Fibroblast of the conjunctiva (primary cell): ENCODE data around the gene ZAP70.

ENCODE experiments used
- DNase-seq: peaks from one replicate; pipeline ENCODE4 v3.0.0-alpha.2; 2010; ENCODE audit warnings: low read depth

ZAP70 gene

DNA sequence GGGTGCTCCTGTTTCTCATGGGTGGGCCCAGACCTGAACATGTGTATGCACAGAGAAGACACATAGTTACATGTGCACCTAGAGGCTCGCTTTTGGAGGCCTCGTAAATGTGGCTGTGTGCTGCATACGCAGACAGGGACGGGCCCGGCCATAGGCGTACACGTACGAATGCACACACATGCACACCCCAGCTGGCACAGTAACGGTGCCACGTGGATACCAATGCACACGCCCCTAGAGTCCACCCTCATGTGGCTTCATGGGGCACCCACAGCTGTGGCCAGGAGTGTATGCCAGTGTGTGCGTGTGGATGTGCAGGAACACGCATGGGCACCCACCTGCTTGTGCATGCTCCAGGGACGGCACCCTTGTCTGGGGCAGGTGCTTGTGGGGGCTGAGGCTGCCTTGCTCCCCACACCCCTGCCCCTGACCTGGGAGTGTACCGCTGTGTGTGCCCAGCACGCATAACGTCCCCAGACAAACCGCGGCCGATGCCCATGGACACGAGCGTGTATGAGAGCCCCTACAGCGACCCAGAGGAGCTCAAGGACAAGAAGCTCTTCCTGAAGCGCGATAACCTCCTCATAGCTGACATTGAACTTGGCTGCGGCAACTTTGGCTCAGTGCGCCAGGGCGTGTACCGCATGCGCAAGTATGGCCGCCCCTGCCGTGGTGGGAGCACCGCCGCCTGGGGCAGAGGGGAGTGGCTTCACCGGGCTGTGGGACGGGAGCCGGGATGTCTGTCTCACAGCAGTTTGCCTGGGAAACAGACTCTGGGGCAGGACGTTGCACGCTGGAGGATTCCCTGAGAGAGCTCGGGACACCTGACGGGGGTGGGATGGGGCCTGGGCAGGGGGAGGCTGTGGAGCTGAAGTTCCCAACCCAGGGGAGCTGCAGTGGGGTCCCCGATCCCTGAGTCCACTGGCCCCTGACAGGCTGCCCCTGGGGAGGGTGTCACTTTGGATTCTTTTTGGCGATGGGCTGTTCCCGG lies 21.0 kb downstream of the ZAP70 start:
- no peak for DNase-seq

DNA sequence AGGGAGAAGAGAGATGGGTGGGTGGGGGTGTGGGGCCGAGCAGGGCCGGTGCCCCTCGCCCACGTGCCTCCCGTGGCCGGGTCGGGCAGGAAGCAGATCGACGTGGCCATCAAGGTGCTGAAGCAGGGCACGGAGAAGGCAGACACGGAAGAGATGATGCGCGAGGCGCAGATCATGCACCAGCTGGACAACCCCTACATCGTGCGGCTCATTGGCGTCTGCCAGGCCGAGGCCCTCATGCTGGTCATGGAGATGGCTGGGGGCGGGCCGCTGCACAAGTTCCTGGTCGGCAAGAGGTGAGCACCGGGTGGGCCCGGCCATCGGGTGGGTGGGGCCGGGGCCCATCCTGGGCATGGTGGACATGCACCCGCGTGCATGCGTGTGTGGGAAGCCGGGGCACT lies 21.8 kb downstream of the ZAP70 start:
- DNase-seq, result no peak

DNA sequence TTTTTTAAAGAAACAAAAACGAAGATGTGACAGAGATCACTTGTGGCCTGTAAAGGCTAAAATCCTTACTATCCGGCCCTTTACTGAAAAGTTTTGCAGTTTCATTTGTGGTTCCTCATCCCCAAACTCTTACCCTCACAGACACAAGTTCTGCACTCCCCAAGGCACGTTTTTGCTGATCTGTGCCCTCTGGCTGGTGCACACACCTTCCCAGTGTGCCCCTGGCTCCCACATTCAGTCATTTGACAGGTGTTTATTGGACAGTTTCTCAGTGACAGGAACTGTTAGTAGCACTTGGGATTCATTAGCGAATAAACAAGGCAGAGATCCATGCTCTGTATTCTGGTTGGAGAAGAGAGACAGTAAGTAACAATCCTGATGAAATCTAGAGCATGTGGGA lies 22.8 kb downstream of the ZAP70 start:
- no peak for DNase-seq

GRCh38 chr2:97736608-97737330 lies 23.4 kb downstream of the ZAP70 start:
- DNase-seq, result no peak

DNA sequence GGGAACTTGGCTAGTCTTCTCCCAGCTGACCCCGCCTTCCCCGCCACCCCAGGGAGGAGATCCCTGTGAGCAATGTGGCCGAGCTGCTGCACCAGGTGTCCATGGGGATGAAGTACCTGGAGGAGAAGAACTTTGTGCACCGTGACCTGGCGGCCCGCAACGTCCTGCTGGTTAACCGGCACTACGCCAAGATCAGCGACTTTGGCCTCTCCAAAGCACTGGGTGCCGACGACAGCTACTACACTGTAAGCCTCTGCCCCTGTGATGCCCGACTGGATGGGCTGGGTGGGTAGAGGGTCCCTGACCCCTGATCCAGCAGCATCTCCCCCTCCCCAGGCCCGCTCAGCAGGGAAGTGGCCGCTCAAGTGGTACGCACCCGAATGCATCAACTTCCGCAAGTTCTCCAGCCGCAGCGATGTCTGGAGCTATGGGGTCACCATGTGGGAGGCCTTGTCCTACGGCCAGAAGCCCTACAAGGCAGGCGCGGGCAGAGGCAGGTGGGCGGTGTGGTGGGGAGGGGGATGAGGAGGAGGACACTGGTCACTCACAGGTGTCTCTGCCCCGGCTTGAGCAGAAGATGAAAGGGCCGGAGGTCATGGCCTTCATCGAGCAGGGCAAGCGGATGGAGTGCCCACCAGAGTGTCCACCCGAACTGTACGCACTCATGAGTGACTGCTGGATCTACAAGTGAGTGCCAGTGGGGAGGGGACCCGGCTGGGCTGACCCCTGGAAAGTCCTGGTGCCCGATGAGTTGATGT lies 24.2 kb downstream of the ZAP70 start:
- DNase-seq, result no peak

DNA sequence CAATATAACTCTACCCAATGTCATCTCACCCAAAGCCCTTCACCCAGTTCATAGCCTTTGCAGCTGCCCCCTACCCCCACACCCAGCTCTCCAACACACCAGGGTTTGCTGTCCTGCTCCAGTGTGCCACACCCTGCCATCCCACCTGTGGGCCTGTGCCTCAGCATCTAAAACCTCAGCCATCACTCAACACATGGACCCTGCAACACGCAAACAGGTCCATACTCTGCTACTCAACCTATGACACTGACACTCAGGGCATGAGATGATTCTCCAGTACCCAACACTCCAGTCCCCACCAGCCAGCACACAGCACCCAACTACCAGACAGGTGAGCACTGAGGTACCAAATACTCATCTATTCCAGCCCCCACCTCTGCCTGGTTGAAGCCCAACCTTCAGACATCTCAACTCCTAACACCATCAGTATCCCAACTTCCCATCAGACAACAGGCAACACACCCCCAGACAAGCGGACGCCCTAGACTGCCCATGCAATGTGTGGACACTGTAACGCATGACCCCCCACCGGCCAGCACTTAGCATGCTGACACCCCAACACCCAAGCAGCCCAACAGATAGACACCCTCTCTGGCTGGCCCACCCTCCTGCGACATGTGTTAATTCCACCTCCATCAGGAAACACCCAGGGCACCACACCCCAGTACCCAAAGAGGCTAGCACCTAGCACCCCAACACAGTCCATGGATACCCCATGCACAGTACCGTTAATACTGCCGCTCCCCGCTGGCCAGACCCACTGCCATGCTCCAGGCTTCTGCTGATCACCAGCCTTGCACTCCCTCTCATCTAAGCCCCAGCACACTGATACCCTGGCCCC lies 25.0 kb downstream of the ZAP70 start:
- DNase-seq, result no peak

GRCh38 chr2:97739020-97739892 lies 25.9 kb downstream of the ZAP70 start:
- no peak for DNase-seq

- no peak for DNase-seq
Measured at GRCh38 chr2:97739893-97740245, 26.5 kb downstream of the ZAP70 start.

- no peak for DNase-seq
Measured at GRCh38 chr2:97740590-97741182, 27.3 kb downstream of the ZAP70 start.

GRCh38 chr2:97741251-97741650 lies 27.9 kb downstream of the ZAP70 start:
- no peak for DNase-seq

DNA sequence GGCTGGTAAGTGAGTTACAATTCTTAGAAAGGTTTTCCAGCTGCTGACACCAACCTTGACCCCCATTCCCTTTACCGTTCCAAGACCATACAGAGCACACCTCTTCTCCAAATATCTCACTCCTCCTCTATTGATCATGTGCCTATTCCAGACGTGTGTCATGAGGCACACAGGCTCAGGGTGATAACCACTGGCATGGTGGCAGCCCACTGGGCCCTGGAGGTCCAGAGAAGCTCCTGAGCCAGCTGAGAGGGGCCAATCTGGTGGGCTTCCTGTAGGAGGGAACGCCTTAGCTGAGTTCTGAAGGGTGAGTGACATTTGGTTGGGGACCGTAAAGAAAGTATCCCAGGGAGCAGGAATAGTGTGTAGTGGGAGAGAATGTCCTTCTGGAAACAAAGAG lies 28.3 kb downstream of the ZAP70 start:
- no peak for DNase-seq

- DNase-seq, result no peak
Measured at GRCh38 chr2:97742381-97742847, 29.0 kb downstream of the ZAP70 start.

GRCh38 chr2:97743913-97744312 lies 30.5 kb downstream of the ZAP70 start:
- no peak for DNase-seq

GRCh38 chr2:97745474-97746174 lies 32.2 kb downstream of the ZAP70 start:
- DNase-seq, result no peak

- DNase-seq, result no peak
Measured at GRCh38 chr2:97747285-97747684, 33.9 kb downstream of the ZAP70 start.

- no peak for DNase-seq
Measured at GRCh38 chr2:97747716-97748115, 34.3 kb downstream of the ZAP70 start.

DNA sequence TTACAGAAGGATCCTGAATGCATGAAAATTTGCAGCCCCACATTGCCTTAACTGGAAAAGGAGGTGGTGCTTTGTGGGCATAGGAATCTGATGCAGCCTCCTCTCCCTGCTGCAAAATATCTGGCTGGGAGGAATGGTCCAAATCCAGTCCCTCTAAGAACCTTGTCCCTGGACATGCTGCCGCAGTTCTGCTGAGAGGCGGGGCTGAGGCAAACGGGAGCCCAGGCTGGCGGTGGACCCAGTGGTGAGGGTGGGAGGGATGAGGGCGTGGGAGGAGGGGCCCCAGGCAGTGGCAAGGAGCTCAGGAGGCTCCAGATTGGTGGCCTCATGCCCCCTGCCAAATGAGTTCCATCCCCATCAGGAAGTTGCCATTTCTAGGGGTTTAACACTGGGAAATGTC lies 36.2 kb downstream of the ZAP70 start:
- no peak for DNase-seq

- DNase-seq, result no peak
Measured at GRCh38 chr2:97750017-97750416, 36.6 kb downstream of the ZAP70 start.

- no peak for DNase-seq
Measured at GRCh38 chr2:97751752-97752151, 38.4 kb downstream of the ZAP70 start.
